H7 (cell line): Measurements from ENCODE around the gene FAM76A. TPM values are rescaled to one million over a fixed set of nuclear protein-coding genes. Genes with fewer than 3 reads are reported as not detected.
A peak's percentile ranks its signal among the peaks of the same experiment; 100 is the strongest.
"Not testable (repeated sequence)": the region's sequence is repeated elsewhere in the genome, so short reads cannot be mapped to it uniquely, and the experiment has no call there.

Source experiments
- DNase-seq: peaks from one replicate; pipeline ENCODE4 v3.0.0; 2012
- H3K27me3 ChIP-seq: 2 replicates; pipeline ENCODE4 v1.6.0; 2011; ENCODE audit warnings: mild to moderate bottlenecking, low read length; ENCODE audit not compliant: control insufficient read depth, insufficient read depth
- H3K36me3 ChIP-seq: replicated peaks from 2 replicates; pipeline ENCODE4 v1.5.1; 2011; ENCODE audit warnings: low read length; ENCODE audit not compliant: control insufficient read depth, insufficient read depth
- H3K4me3 ChIP-seq: 2 replicates; pipeline ENCODE4 v1.5.1; 2011; ENCODE audit warnings: low read depth, mild to moderate bottlenecking, control low read depth, low read length, moderate library complexity; ENCODE audit not compliant: insufficient read depth
- total RNA-seq: library from RNA; depleted of rRNA; stranded (reverse); fragments of >200 nt; shearing (Covaris generic); gene quantifications from 2 replicates; pipeline ENCODE4 v1.2.3, GENCODE V29; 2014

The FAM76A gene
- total RNA-seq, 1 experiment from 2014 or later: 14.7 TPM

- Histone ChIP-seq H3K4me3 (no peak overlapping the region), H3K27me3 (no peaks in the 10 kb centered on the region), H3K36me3 (peaks cover 2% of the 10 kb centered on the region; the same call in 1 of the 2 replicates)
- DNase-seq: no peak
These were observed 30.1 kb downstream of the FAM76A start for GRCh38 chr1:27755865-27756264.

- no peak for DNase-seq
- H3K27me3 ChIP-seq: no peaks in the 10 kb centered on the region
- H3K36me3 ChIP-seq: peaks cover 2% of the 10 kb centered on the region; the same call in 1 of the 2 replicates
- no peak overlapping the region for H3K4me3 ChIP-seq
These were observed 33.5 kb downstream of the FAM76A start for GRCh38 chr1:27759236-27759635.

- Histone ChIP-seq H3K27me3 (no peaks in the 10 kb centered on the region), H3K36me3 (peaks cover 2% of the 10 kb centered on the region; the same call in 1 of the 2 replicates), H3K4me3 (no peak overlapping the region)
- no peak for DNase-seq
These were observed 34.7 kb downstream of the FAM76A start for GRCh38 chr1:27760426-27760825.

GRCh38 chr1:27762033-27762432, 36.3 kb downstream of the FAM76A start:
- Histone ChIP-seq H3K27me3 (no peaks in the 10 kb centered on the region), H3K36me3 (peaks cover 2% of the 10 kb centered on the region; the same call in 1 of the 2 replicates), H3K4me3 (no peak overlapping the region)
- DNase-seq: no peak

- no peaks in the 10 kb centered on the region for H3K27me3 ChIP-seq
- H3K36me3 ChIP-seq: peaks cover 2% of the 10 kb centered on the region; the same call in 1 of the 2 replicates
- DNase-seq: no peak
- H3K4me3 ChIP-seq: no peak overlapping the region
These were observed 37.6 kb downstream of the FAM76A start for GRCh38 chr1:27763358-27763757.

GRCh38 chr1:27770293-27770830, 44.6 kb downstream of the FAM76A start:
- no peak for DNase-seq
- H3K4me3 ChIP-seq: no peak overlapping the region
- H3K36me3 ChIP-seq: no peaks in the 10 kb centered on the region
- no peaks in the 10 kb centered on the region for H3K27me3 ChIP-seq

GRCh38 chr1:27772036-27772931, 46.5 kb downstream of the FAM76A start:
- no peak for DNase-seq
- no peaks in the 10 kb centered on the region for H3K36me3 ChIP-seq
- H3K4me3 ChIP-seq: peak overlapping the region; percentile 49
- H3K27me3 ChIP-seq: no peaks in the 10 kb centered on the region

- H3K4me3 ChIP-seq: peak within 1 kb of the TSS; percentile 89
- no peaks in the 10 kb centered on the region for H3K27me3 ChIP-seq
- no peaks in the 10 kb centered on the region for H3K36me3 ChIP-seq
- DNase-seq: peak; percentile 96
These were observed 47.4 kb downstream of the FAM76A start, which contains the start of gene STX12 for GRCh38 chr1:27772932-27773825. Gene STX12 (plus strand): TSS chr1:27773219. CDS start chr1:27773308, 89 bp downstream.

- Histone ChIP-seq H3K27me3 (no peaks in the 10 kb centered on the region), H3K4me3 (peak overlapping the region; percentile 89), H3K36me3 (no peaks in the 10 kb centered on the region)
- no peak for DNase-seq
These were observed 48.2 kb downstream of the FAM76A start for GRCh38 chr1:27773826-27774445.

GRCh38 chr1:27774654-27775053, 48.9 kb downstream of the FAM76A start:
- DNase-seq: no peak
- Histone ChIP-seq H3K27me3 (no peaks in the 10 kb centered on the region), H3K36me3 (no peaks in the 10 kb centered on the region), H3K4me3 (no peak overlapping the region)

GRCh38 chr1:27775336-27775735, 49.6 kb downstream of the FAM76A start:
- not testable (repeated sequence) for DNase-seq, H3K27me3 ChIP-seq, H3K4me3 ChIP-seq, H3K36me3 ChIP-seq

- H3K27me3 ChIP-seq, H3K4me3 ChIP-seq, H3K36me3 ChIP-seq, DNase-seq: not testable (repeated sequence)
These were observed 50.5 kb downstream of the FAM76A start for GRCh38 chr1:27776276-27776675.

- Histone ChIP-seq H3K4me3 (no peak overlapping the region), H3K36me3 (no peaks in the 10 kb centered on the region), H3K27me3 (no peaks in the 10 kb centered on the region)
- DNase-seq: no peak
These were observed 52.3 kb downstream of the FAM76A start for GRCh38 chr1:27778056-27778455.

- no peak overlapping the region for H3K4me3 ChIP-seq
- H3K27me3 ChIP-seq: no peaks in the 10 kb centered on the region
- no peaks in the 10 kb centered on the region for H3K36me3 ChIP-seq
- DNase-seq: no peak
These were observed 53.4 kb downstream of the FAM76A start for GRCh38 chr1:27779122-27779521.
